ENCODE results near the gene PCDHGA1.
A peak's percentile ranks its signal among the peaks of the same experiment; 100 is the strongest.

Gene PCDHGA1

DNA sequence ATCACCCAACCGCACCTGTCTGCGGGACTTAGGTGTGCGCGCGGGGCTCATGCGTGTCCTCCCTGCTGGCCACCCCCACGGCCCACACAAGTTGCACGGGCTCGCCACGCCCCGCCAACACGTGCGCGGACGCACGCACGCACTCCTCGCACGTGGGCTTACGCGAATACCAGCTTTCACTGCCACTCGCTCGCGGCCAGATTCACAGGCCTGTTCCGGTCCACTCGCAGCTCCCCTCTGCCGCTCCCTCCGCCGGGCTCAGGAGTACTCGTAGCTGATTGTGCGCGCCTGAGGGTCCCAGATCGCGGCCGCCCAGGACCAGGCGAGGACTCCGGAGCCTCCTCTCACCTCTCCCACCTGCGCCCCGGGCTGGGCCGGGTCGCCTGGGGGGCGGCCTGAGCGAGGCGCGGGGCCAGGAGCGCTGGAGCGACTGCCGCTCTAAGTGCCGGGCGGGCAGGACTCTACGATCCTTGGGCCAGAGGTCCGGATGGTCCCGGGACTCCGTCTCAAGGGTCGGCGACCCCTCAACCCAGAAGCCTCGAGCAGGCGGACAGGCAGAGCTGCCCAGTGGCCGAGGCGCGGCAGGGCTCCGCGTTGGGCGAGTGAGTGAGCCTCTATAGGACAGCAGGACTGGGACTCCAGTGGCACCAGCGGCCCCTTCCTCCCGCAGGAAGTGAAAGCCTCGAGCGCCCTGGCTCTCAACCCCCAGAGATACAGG is 162.0 kb downstream of the PCDHGA1 start:
- TF ChIP-seq ZNF521 (tag by site-specific recombination; IDR thresholded peaks at IDR 0.05) (no peak), HOXD13 (CRISPR knock-in tag; IDR thresholded peaks at IDR 0.05; ENCODE audit: borderline replicate concordance) (no peak), ZNF133 (tag by site-specific recombination; IDR thresholded peaks at IDR 0.05) (no peak), KLF1 (tag by site-specific recombination; IDR thresholded peaks at IDR 0.05) (no peak), WT1 (tag by site-specific recombination; IDR thresholded peaks at IDR 0.05) (no peak)
- TF ChIP-seq, protein P1, sequence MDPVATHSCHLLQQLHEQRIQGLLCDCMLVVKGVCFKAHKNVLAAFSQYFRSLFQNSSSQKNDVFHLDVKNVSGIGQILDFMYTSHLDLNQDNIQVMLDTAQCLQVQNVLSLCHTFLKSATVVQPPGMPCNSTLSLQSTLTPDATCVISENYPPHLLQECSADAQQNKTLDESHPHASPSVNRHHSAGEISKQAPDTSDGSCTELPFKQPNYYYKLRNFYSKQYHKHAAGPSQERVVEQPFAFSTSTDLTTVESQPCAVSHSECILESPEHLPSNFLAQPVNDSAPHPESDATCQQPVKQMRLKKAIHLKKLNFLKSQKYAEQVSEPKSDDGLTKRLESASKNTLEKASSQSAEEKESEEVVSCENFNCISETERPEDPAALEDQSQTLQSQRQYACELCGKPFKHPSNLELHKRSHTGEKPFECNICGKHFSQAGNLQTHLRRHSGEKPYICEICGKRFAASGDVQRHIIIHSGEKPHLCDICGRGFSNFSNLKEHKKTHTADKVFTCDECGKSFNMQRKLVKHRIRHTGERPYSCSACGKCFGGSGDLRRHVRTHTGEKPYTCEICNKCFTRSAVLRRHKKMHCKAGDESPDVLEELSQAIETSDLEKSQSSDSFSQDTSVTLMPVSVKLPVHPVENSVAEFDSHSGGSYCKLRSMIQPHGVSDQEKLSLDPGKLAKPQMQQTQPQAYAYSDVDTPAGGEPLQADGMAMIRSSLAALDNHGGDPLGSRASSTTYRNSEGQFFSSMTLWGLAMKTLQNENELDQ (tag by site-specific recombination; IDR thresholded peaks at IDR 0.05; ENCODE audit: low read depth), result no peak
- CTCF ChIA-PET, result interaction anchor here (0.6 to 1.0 kb wide), 2 partner anchors 20 to 1566 kb away, joined by 3 read pairs; no protein-coding TSS in a partner anchor
- Histone ChIP-seq H3K27ac (ENCODE audit: extremely low read depth, low read depth, low read length) (no peak overlapping the region), H3K4me1 (ENCODE audit: control insufficient read depth, insufficient read depth, low read length) (no peaks in the 10 kb centered on the region), H3K9me3 (ENCODE audit: control insufficient read depth, insufficient read depth, low read depth, low read length) (no peaks in the 10 kb centered on the region), H3K4me3 (ENCODE audit: low read depth, low read length) (no peak overlapping the region), H3K36me3 (ENCODE audit: control insufficient read depth in 2 of 2, insufficient read depth in 1 of 2, low read length in 2 of 2) (no peaks in the 10 kb centered on the region)
- POLR2A ChIA-PET, result interaction anchor here (0.8 kb wide), 1 partner anchor 17 kb away, joined by 3 read pairs; the partner anchor contains the start of gene PCDHGC3

- no peak overlapping the region for H3K27ac ChIP-seq (ENCODE audit: extremely low read depth, low read depth, low read length)
- H3K9me3 ChIP-seq (ENCODE audit: control insufficient read depth, insufficient read depth, low read depth, low read length), result no peaks in the 10 kb centered on the region
- H3K4me1 ChIP-seq (ENCODE audit: control insufficient read depth, insufficient read depth, low read length), result no peaks in the 10 kb centered on the region
- CTCF ChIA-PET, result interaction anchor here (0.7 to 1.1 kb wide), 3 partner anchors 10 to 270 kb away, joined by 3 to 4 read pairs (median 3); partner anchors contain the start of gene PCDHB14
- TF ChIP-seq ZNF707 (tag by site-specific recombination; IDR thresholded peaks at IDR 0.05), result no peak
- no peak for TF ChIP-seq ZNF184 (tag by site-specific recombination; IDR thresholded peaks at IDR 0.05)
- TF ChIP-seq ZNF701 (tag by site-specific recombination; IDR thresholded peaks at IDR 0.05), result no peak
- TF ChIP-seq ZNF121 (tag by site-specific recombination; IDR thresholded peaks at IDR 0.05), result no peak
- TF ChIP-seq IKZF3 (tag by site-specific recombination; IDR thresholded peaks at IDR 0.05), result no peak
- TF ChIP-seq GLIS1 (tag by site-specific recombination; IDR thresholded peaks at IDR 0.05), result peak; percentile 66
- no peak for TF ChIP-seq SCRT1 (tag by site-specific recombination; IDR thresholded peaks at IDR 0.05; ENCODE audit: borderline replicate concordance)
- H3K4me3 ChIP-seq (ENCODE audit: low read depth, low read length), result no peak overlapping the region
- POLR2A ChIA-PET, result no interaction called here
- H3K36me3 ChIP-seq (ENCODE audit: control insufficient read depth in 2 of 2, insufficient read depth in 1 of 2, low read length in 2 of 2), result no peaks in the 10 kb centered on the region
These were observed 163.4 kb downstream of the PCDHGA1 start for GRCh38 chr5:141493500-141494422.

GRCh38 chr5:141494761-141495452 is 164.6 kb downstream of the PCDHGA1 start:
- TF ChIP-seq ZNF585B (tag by site-specific recombination; IDR thresholded peaks at IDR 0.05), result no peak
- peak; percentile 43 for TF ChIP-seq ZIC2 (tag by site-specific recombination; IDR thresholded peaks at IDR 0.05)
- no peak overlapping the region for H3K27ac ChIP-seq (ENCODE audit: extremely low read depth, low read depth, low read length)
- H3K4me3 ChIP-seq (ENCODE audit: low read depth, low read length), result no peak overlapping the region
- ChIA-PET POLR2A (no interaction called here), CTCF (interaction anchor here (1.1 kb wide), 1 partner anchor 272 kb away, joined by 3 read pairs; the partner anchor contains the start of gene PCDHB14)
- no peaks in the 10 kb centered on the region for H3K9me3 ChIP-seq (ENCODE audit: control insufficient read depth, insufficient read depth, low read depth, low read length)
- no peaks in the 10 kb centered on the region for H3K4me1 ChIP-seq (ENCODE audit: control insufficient read depth, insufficient read depth, low read length)
- H3K36me3 ChIP-seq (ENCODE audit: control insufficient read depth in 2 of 2, insufficient read depth in 1 of 2, low read length in 2 of 2), result no peaks in the 10 kb centered on the region
